ENCODE results near the gene PEX14. TPM values are rescaled to one million over a fixed set of nuclear protein-coding genes. Genes with fewer than 3 reads are reported as not detected.
"Not testable (repeated sequence)": the region's sequence is repeated elsewhere in the genome, so short reads cannot be mapped to it uniquely, and the experiment has no call there.

The PEX14 gene
- total RNA-seq, 1 donor from 2014 or later, result 27.4 TPM

DNA sequence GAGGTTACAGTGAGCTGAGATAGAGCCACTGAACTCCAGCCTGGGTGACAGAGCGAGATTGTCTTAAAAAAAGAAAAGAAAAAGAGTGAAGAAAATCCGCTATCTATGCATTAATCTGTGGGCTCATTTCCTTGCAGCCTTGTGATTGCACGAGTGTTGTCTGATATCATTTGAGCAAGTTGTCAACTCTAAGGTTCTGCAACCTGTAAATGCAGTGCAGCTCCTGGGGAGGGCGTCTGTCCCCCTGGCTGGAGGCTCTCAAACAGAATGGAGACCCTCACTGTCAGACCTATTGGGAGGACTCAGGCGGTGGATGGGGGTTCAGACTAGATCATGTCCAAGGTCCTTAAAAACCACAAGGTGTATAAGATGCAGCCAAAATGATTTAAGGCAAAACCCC, 18.7 kb upstream of the PEX14 start:
- Histone ChIP-seq H3K36me3 (ENCODE audit: control insufficient read depth, insufficient read depth, low read length) (no peaks in the 10 kb centered on the region), H3K4me3 (ENCODE audit: low read depth, low read length) (no peak overlapping the region), H3K27me3 (ENCODE audit: control insufficient read depth, insufficient read depth, low read length) (no peaks in the 10 kb centered on the region)
- TF ChIP-seq, protein P1, sequence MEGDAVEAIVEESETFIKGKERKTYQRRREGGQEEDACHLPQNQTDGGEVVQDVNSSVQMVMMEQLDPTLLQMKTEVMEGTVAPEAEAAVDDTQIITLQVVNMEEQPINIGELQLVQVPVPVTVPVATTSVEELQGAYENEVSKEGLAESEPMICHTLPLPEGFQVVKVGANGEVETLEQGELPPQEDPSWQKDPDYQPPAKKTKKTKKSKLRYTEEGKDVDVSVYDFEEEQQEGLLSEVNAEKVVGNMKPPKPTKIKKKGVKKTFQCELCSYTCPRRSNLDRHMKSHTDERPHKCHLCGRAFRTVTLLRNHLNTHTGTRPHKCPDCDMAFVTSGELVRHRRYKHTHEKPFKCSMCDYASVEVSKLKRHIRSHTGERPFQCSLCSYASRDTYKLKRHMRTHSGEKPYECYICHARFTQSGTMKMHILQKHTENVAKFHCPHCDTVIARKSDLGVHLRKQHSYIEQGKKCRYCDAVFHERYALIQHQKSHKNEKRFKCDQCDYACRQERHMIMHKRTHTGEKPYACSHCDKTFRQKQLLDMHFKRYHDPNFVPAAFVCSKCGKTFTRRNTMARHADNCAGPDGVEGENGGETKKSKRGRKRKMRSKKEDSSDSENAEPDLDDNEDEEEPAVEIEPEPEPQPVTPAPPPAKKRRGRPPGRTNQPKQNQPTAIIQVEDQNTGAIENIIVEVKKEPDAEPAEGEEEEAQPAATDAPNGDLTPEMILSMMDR (IDR thresholded peaks at IDR 0.05; ENCODE audit: insufficient read depth, low read length, poor library complexity, severe bottlenecking), result no peak
- DNase-seq (ENCODE audit: low read depth), result no peak

DNA sequence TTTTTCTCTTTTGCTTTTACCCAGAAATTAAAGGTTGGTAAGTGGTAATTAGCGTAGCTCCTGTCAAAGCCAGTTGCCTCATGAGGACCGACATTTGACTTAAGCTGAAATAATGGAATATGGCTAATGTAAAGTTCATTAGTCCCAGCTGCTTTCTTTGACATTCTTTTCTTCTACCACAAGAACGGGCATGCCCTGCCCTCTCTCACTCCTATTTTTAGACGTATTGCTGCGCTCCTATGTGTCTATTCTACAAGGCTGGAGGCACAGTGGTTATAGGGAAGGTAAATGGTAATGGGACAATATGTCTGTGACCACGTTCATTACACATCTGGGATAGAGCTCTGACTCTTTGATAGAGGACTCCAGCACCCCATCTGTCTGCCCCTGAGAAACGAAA, 18.1 kb upstream of the PEX14 start:
- Histone ChIP-seq H3K36me3 (ENCODE audit: control insufficient read depth, insufficient read depth, low read length) (no peaks in the 10 kb centered on the region), H3K4me3 (ENCODE audit: low read depth, low read length) (no peak overlapping the region), H3K27me3 (ENCODE audit: control insufficient read depth, insufficient read depth, low read length) (no peaks in the 10 kb centered on the region)
- TF ChIP-seq, protein P1 (IDR thresholded peaks at IDR 0.05; ENCODE audit: insufficient read depth, low read length, poor library complexity, severe bottlenecking), result no peak
- no peak for DNase-seq (ENCODE audit: low read depth)

DNA sequence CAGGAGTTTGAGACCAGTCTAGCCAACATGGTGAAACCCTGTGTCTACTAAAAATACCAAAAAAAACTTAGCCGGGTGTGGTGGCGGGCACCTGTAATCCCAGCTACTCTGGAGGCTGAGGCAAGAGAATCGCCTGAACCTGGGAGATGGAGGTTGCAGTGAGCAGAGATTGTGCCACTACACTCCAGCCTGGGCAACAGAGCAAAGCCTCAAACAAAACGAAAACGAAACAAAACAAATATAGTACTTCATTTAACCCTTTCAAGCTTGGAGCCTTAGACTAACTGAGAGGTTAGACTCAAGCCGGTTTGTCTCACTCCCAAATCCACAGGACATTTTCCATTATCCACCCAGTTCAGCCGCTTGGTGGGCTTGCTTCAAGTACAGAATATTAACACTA, 17.3 kb upstream of the PEX14 start:
- DNase-seq (ENCODE audit: low read depth); H3K36me3 ChIP-seq (ENCODE audit: control insufficient read depth, insufficient read depth, low read length); H3K4me3 ChIP-seq (ENCODE audit: low read depth, low read length); H3K27me3 ChIP-seq (ENCODE audit: control insufficient read depth, insufficient read depth, low read length): not testable (repeated sequence)

DNA sequence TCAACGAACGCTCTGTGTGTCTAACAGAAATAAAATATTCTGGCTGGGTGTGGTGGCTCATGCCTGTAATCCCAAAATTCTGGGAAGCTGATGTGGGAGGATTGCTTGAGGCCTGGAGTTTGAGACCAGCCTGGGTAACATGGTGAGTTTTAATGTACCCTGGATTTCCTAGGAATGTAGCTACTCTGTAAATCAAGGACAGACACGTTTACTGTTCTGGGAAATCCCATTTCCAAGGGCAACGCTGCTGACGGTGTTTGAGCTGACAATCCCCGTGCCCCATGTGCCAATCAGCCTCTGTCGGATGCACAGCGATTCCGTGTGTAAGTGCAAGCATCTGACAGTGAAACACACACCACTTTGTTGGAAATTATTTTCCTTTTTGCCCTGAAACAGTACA, 16.9 kb upstream of the PEX14 start:
- no peak for DNase-seq (ENCODE audit: low read depth)
- H3K36me3 ChIP-seq (ENCODE audit: control insufficient read depth, insufficient read depth, low read length), result no peaks in the 10 kb centered on the region
- no peak overlapping the region for H3K4me3 ChIP-seq (ENCODE audit: low read depth, low read length)
- H3K27me3 ChIP-seq (ENCODE audit: control insufficient read depth, insufficient read depth, low read length), result no peaks in the 10 kb centered on the region
- TF ChIP-seq, protein P1 (IDR thresholded peaks at IDR 0.05; ENCODE audit: insufficient read depth, low read length, poor library complexity, severe bottlenecking), result no peak

DNA sequence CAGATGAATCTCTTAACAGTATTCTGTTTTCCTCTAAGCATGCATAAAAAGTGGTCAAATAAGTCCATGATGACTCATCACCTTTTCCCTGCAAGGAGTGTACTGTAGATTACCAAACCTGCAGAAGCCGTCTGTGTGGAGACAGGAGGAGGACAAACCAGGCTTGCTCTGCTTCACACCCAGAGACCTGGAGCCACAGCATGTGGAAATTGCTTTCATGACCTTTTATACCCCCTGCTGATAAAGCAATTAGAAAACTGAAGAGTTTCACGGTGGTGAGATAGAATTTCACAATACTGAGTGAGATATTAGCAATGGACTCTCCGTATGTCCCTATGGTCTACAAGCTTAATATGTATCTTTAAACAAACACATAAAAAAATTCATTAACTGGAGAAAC, 15.6 kb upstream of the PEX14 start:
- H3K27me3 ChIP-seq (ENCODE audit: control insufficient read depth, insufficient read depth, low read length), result no peaks in the 10 kb centered on the region
- peak; percentile 88 for DNase-seq (ENCODE audit: low read depth)
- TF ChIP-seq, protein P1 (IDR thresholded peaks at IDR 0.05; ENCODE audit: insufficient read depth, low read length, poor library complexity, severe bottlenecking), result no peak
- no peak overlapping the region for H3K4me3 ChIP-seq (ENCODE audit: low read depth, low read length)
- H3K36me3 ChIP-seq (ENCODE audit: control insufficient read depth, insufficient read depth, low read length), result peaks cover 1% of the 10 kb centered on the region

DNA sequence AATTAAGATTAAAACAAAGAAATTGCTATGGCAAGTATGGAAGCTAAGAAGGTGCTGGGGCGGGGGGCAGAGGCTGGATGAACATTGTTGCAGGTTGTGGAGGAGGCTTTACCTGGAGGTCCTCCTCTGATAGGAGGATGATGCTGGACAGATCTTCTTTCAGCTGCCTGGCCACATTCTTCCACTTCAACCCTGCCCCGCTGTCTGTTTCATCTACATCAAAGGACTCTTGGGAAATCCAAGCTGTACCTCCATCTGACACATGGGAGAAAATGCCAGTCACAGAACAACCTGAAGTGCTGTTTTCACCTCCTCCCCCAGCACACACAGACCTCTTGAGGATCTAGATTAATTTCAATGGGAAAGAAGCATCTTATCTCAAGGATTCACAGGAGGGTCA, 7.7 kb upstream of the PEX14 start:
- TF ChIP-seq, protein P1 (IDR thresholded peaks at IDR 0.05; ENCODE audit: insufficient read depth, low read length, poor library complexity, severe bottlenecking), result no peak
- H3K4me3 ChIP-seq (ENCODE audit: low read depth, low read length), result no peak overlapping the region

More for the DNA sequence above, 7.7 kb upstream of the PEX14 start:
- no peak for DNase-seq (ENCODE audit: low read depth)
- Histone ChIP-seq H3K27me3 (ENCODE audit: control insufficient read depth, insufficient read depth, low read length) (no peaks in the 10 kb centered on the region), H3K36me3 (ENCODE audit: control insufficient read depth, insufficient read depth, low read length) (peaks cover 3% of the 10 kb centered on the region)
